Erythroblast (primary cell): ENCODE measurements around the gene C4B.

ENCODE experiments used
- GATA1 ChIP-seq: IDR thresholded peaks from 2 replicates; pipeline ENCODE4 v1.6.1; 2011; ENCODE audit warnings: low read depth, mild to moderate bottlenecking, control low read depth, low read length, moderate library complexity
- POLR2A ChIP-seq: IDR thresholded peaks from 2 replicates; pipeline ENCODE4 v1.6.1; 2011; ENCODE audit warnings: mild to moderate bottlenecking, low read length

- TF ChIP-seq POLR2A (no peak), GATA1 (no peak)
These were observed 32.5 kb downstream of the C4B start for GRCh38 chr6:32047084-32047478.
